ENCODE measurements around the gene IRX2. TPM values are rescaled to one million over a fixed set of nuclear protein-coding genes. Genes with fewer than 3 reads are reported as not detected.

IRX2 gene
- polyA plus RNA-seq, 1 donor, result 0.01 TPM

- H3K36me3 ChIP-seq (ENCODE audit: control insufficient read depth, insufficient read depth, low read length), result no peaks in the 10 kb centered on the region
- no peaks in the 10 kb centered on the region for H3K4me1 ChIP-seq (ENCODE audit: control insufficient read depth, insufficient read depth, low read length)
- peaks cover 15% of the 10 kb centered on the region for H3K9me3 ChIP-seq (ENCODE audit: control insufficient read depth, low read depth, low read length)
- H3K27me3 ChIP-seq (ENCODE audit: control insufficient read depth, insufficient read depth, low read length), result peaks cover 91% of the 10 kb centered on the region
- H3K27ac ChIP-seq (ENCODE audit: low read length), result no peak overlapping the region
- no CpG with 5 or more reads among the region's 25 CpGs for WGBS (ENCODE audit: insufficient coverage, low lambda C conversion rate)
- H3K4me3 ChIP-seq (ENCODE audit: low read length), result no peak overlapping the region
- DNase-seq, result no peak
Observed at GRCh38 chr5:2740876-2741555, 10.5 kb downstream of the IRX2 start.

DNA sequence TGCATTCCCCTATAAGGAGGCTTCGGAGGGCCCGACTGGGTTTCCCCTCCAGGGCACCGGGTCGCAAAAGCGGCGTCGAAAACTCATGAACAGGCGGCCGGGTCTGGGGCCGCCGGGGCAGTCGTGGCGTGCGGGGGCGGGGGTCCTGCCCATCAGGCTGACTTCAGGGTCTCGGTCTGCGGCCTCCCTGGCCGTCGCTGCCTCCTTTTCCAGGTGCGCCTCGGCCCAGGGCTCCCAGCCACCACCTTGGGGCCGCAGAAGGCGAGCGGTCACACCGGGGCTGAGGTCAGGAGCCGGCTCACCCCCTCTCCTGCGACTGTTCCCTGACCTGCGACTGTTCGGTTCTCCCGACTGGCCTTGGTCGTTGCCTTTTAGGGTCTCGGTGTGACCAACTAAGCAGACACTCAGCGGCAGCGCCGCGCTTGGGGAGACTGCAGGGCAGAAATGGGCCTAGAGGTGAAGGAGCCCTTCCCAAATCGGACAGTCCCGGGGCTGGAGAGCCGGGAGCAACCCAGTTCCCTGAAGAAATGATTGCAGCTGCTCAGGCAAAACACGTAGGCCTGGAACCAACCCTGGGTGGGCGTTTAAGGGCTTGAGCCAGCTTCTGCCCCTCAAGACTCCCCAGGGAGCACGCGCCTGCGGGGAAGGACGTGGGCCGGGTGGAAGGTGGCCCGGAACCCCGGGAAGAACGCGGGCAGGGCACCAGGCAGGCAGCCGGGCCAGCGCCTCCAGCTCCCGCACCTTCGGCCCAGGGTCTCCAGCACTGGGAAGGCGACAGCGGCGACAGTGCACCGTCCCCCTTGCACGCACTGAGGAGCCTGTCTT lies 11.2 kb downstream of the IRX2 start:
- Histone ChIP-seq H3K27me3 (ENCODE audit: control insufficient read depth, insufficient read depth, low read length) (peaks cover 92% of the 10 kb centered on the region), H3K9me3 (ENCODE audit: control insufficient read depth, low read depth, low read length) (peaks cover 15% of the 10 kb centered on the region), H3K4me3 (ENCODE audit: low read length) (no peak overlapping the region), H3K4me1 (ENCODE audit: control insufficient read depth, insufficient read depth, low read length) (no peaks in the 10 kb centered on the region), H3K36me3 (ENCODE audit: control insufficient read depth, insufficient read depth, low read length) (no peaks in the 10 kb centered on the region), H3K27ac (ENCODE audit: low read length) (no peak overlapping the region)
- DNase-seq, result no peak
- no CpG with 5 or more reads among the region's 59 CpGs for WGBS (ENCODE audit: insufficient coverage, low lambda C conversion rate)

GRCh38 chr5:2739360-2740050 lies 12.0 kb downstream of the IRX2 start:
- WGBS (ENCODE audit: insufficient coverage, low lambda C conversion rate), result no CpG with 5 or more reads among the region's 68 CpGs
- Histone ChIP-seq H3K4me3 (ENCODE audit: low read length) (no peak overlapping the region), H3K27me3 (ENCODE audit: control insufficient read depth, insufficient read depth, low read length) (peaks cover 87% of the 10 kb centered on the region), H3K27ac (ENCODE audit: low read length) (no peak overlapping the region), H3K4me1 (ENCODE audit: control insufficient read depth, insufficient read depth, low read length) (no peaks in the 10 kb centered on the region), H3K9me3 (ENCODE audit: control insufficient read depth, low read depth, low read length) (peaks cover 15% of the 10 kb centered on the region), H3K36me3 (ENCODE audit: control insufficient read depth, insufficient read depth, low read length) (no peaks in the 10 kb centered on the region)
- peak in 1 of 2 donors; percentile 26 for DNase-seq

GRCh38 chr5:2738700-2739359 lies 12.6 kb downstream of the IRX2 start:
- no peak for DNase-seq
- Histone ChIP-seq H3K27me3 (ENCODE audit: control insufficient read depth, insufficient read depth, low read length) (peaks cover 82% of the 10 kb centered on the region), H3K36me3 (ENCODE audit: control insufficient read depth, insufficient read depth, low read length) (no peaks in the 10 kb centered on the region), H3K9me3 (ENCODE audit: control insufficient read depth, low read depth, low read length) (peaks cover 15% of the 10 kb centered on the region), H3K27ac (ENCODE audit: low read length) (no peak overlapping the region), H3K4me1 (ENCODE audit: control insufficient read depth, insufficient read depth, low read length) (no peaks in the 10 kb centered on the region), H3K4me3 (ENCODE audit: low read length) (no peak overlapping the region)
- WGBS (ENCODE audit: insufficient coverage, low lambda C conversion rate), result no CpG with 5 or more reads among the region's 54 CpGs

GRCh38 chr5:2738156-2738699 lies 13.2 kb downstream of the IRX2 start:
- no peaks in the 10 kb centered on the region for H3K36me3 ChIP-seq (ENCODE audit: control insufficient read depth, insufficient read depth, low read length)
- H3K4me1 ChIP-seq (ENCODE audit: control insufficient read depth, insufficient read depth, low read length), result no peaks in the 10 kb centered on the region
- no CpG with 5 or more reads among the region's 10 CpGs for WGBS (ENCODE audit: insufficient coverage, low lambda C conversion rate)
- peaks cover 80% of the 10 kb centered on the region for H3K27me3 ChIP-seq (ENCODE audit: control insufficient read depth, insufficient read depth, low read length)
- no peak overlapping the region for H3K27ac ChIP-seq (ENCODE audit: low read length)
- no peak for DNase-seq
- H3K9me3 ChIP-seq (ENCODE audit: control insufficient read depth, low read depth, low read length), result peaks cover 15% of the 10 kb centered on the region
- H3K4me3 ChIP-seq (ENCODE audit: low read length), result no peak overlapping the region

GRCh38 chr5:2737273-2738155 lies 14.0 kb downstream of the IRX2 start:
- Histone ChIP-seq H3K9me3 (ENCODE audit: control insufficient read depth, low read depth, low read length) (peaks cover 12% of the 10 kb centered on the region), H3K36me3 (ENCODE audit: control insufficient read depth, insufficient read depth, low read length) (no peaks in the 10 kb centered on the region), H3K27me3 (ENCODE audit: control insufficient read depth, insufficient read depth, low read length) (peaks cover 78% of the 10 kb centered on the region), H3K27ac (ENCODE audit: low read length) (no peak overlapping the region), H3K4me1 (ENCODE audit: control insufficient read depth, insufficient read depth, low read length) (no peaks in the 10 kb centered on the region), H3K4me3 (ENCODE audit: low read length) (no peak overlapping the region)
- WGBS (ENCODE audit: insufficient coverage, low lambda C conversion rate), result no CpG with 5 or more reads among the region's 17 CpGs
- no peak for DNase-seq

DNA sequence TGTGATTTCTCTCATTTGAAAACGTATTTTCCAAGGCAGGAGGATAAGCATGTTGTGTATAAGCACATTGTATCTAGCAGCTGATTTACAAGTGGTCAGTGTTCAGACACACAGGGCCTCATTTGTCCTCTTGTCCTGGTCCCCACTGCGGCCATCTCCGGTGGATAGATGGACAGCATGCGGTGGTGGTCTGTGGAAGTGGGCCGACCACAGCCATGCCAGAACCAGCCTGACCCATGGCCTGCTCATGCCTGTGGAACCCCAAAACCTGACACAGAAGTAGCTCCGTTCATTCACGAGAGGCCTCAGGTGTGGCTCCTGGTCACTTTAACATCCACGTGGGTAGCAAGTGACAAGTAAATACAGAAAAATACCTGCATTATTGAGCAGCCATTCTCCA lies 14.6 kb downstream of the IRX2 start:
- no peak for DNase-seq
- no peaks in the 10 kb centered on the region for H3K4me1 ChIP-seq (ENCODE audit: control insufficient read depth, insufficient read depth, low read length)
- H3K9me3 ChIP-seq (ENCODE audit: control insufficient read depth, low read depth, low read length), result peaks cover 12% of the 10 kb centered on the region
- WGBS (ENCODE audit: insufficient coverage, low lambda C conversion rate), result 86% methylated on average over 1 of the region's 8 CpGs
- H3K36me3 ChIP-seq (ENCODE audit: control insufficient read depth, insufficient read depth, low read length), result no peaks in the 10 kb centered on the region
- no peak overlapping the region for H3K4me3 ChIP-seq (ENCODE audit: low read length)
- peaks cover 72% of the 10 kb centered on the region for H3K27me3 ChIP-seq (ENCODE audit: control insufficient read depth, insufficient read depth, low read length)
- H3K27ac ChIP-seq (ENCODE audit: low read length), result no peak overlapping the region

DNA sequence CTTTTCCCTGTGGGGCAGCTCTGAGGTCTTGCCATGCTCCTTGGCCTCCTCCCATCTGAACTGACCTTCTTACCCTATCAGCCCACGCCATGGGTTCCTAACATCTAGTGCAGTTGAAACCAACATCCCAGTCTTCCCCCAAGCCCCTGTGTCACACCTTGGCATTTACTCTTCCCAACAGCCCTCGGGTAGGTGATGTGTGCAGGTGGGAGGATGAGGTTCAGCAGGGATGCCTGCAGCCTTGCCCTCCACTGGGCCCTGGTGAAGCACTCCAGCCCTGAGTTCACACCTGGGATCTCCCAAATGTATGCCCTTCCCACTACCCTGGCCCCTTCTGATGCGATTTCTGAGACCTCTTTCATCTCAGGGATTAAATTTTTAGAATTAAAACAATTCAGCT lies 15.5 kb downstream of the IRX2 start:
- Histone ChIP-seq H3K27me3 (ENCODE audit: control insufficient read depth, insufficient read depth, low read length) (peaks cover 69% of the 10 kb centered on the region), H3K36me3 (ENCODE audit: control insufficient read depth, insufficient read depth, low read length) (no peaks in the 10 kb centered on the region), H3K27ac (ENCODE audit: low read length) (no peak overlapping the region), H3K4me1 (ENCODE audit: control insufficient read depth, insufficient read depth, low read length) (no peaks in the 10 kb centered on the region), H3K9me3 (ENCODE audit: control insufficient read depth, low read depth, low read length) (peaks cover 12% of the 10 kb centered on the region), H3K4me3 (ENCODE audit: low read length) (no peak overlapping the region)
- WGBS (ENCODE audit: insufficient coverage, low lambda C conversion rate), result 100% methylated on average over 1 of the region's 3 CpGs
- no peak for DNase-seq

DNA sequence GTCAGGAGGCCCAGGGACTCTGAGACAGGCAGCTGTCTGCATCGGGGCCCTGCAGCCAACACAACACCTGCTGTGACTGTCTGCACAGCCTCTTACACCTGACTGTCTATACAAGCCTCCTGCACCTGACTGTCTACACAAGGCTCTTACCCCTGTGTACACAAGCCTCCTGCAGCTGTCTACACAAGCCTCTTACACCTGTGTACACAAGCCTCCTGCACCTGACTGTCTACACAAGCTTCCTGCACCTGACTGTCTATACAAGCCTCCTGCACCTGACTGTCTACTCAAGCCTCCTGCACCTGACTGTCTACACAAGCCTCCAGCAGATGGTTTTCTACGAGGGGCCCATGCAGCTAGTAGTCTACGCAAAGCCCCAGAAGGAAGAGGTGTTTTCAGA lies 18.6 kb downstream of the IRX2 start:
- no CpG with 5 or more reads among the region's 3 CpGs for WGBS (ENCODE audit: insufficient coverage, low lambda C conversion rate)

More for the DNA sequence above, 18.6 kb downstream of the IRX2 start:
- no peak overlapping the region for H3K4me3 ChIP-seq (ENCODE audit: low read length)
- H3K27ac ChIP-seq (ENCODE audit: low read length), result no peak overlapping the region
- no peaks in the 10 kb centered on the region for H3K36me3 ChIP-seq (ENCODE audit: control insufficient read depth, insufficient read depth, low read length)
- H3K4me1 ChIP-seq (ENCODE audit: control insufficient read depth, insufficient read depth, low read length), result no peaks in the 10 kb centered on the region
- DNase-seq, result no peak
- H3K27me3 ChIP-seq (ENCODE audit: control insufficient read depth, insufficient read depth, low read length), result peaks cover 60% of the 10 kb centered on the region
- no peaks in the 10 kb centered on the region for H3K9me3 ChIP-seq (ENCODE audit: control insufficient read depth, low read depth, low read length)
